ENCODE measurements around the gene MTIF3. TPM values are rescaled to one million over a fixed set of nuclear protein-coding genes. Genes with fewer than 3 reads are reported as not detected.
"Not testable (repeated sequence)": the region's sequence is repeated elsewhere in the genome, so short reads cannot be mapped to it uniquely, and the experiment has no call there.

The MTIF3 gene
- total RNA-seq, 1 experiment from 2014 or later = 21.5 TPM

GRCh38 chr13:27401210-27401609 lies 49.2 kb downstream of the MTIF3 start:
- TF ChIP-seq CTCF (IDR thresholded peaks at IDR 0.05; ENCODE audit: unreplicated experiment) = no peak
- no peak for DNase-seq
- no peaks in the 10 kb centered on the region for H3K27me3 Mint-ChIP-seq (ENCODE audit: unreplicated experiment)
- H3K27ac Mint-ChIP-seq (ENCODE audit: unreplicated experiment) = no peak overlapping the region
- intact Hi-C loops (cut with micrococcal nuclease; ENCODE audit: unreplicated experiment) = no loop called here
- no peak overlapping the region for H3K4me3 Mint-ChIP-seq (ENCODE audit: low read depth, unreplicated experiment)
- H3K9me3 Mint-ChIP-seq (ENCODE audit: low read depth, unreplicated experiment) = no peaks in the 10 kb centered on the region
- peaks cover 21% of the 10 kb centered on the region for H3K4me1 Mint-ChIP-seq (ENCODE audit: low read depth, unreplicated experiment)
- BruUV-seq (replicated peaks) = no TSS peak
- CTCF ChIA-PET = interaction anchor here (0.5 kb wide), 1 partner anchor 122 kb away, joined by 6 read pairs; no protein-coding TSS in a partner anchor
- H3K36me3 Mint-ChIP-seq (ENCODE audit: insufficient read depth, unreplicated experiment) = no peaks in the 10 kb centered on the region

- H3K27ac Mint-ChIP-seq (ENCODE audit: unreplicated experiment); H3K9me3 Mint-ChIP-seq (ENCODE audit: low read depth, unreplicated experiment); BruUV-seq (replicated peaks); H3K4me3 Mint-ChIP-seq (ENCODE audit: low read depth, unreplicated experiment); intact Hi-C loops (cut with micrococcal nuclease; ENCODE audit: unreplicated experiment); DNase-seq; CTCF ChIA-PET; H3K36me3 Mint-ChIP-seq (ENCODE audit: insufficient read depth, unreplicated experiment); H3K27me3 Mint-ChIP-seq (ENCODE audit: unreplicated experiment): not testable (repeated sequence)
- peaks cover 25% of the 10 kb centered on the region for H3K4me1 Mint-ChIP-seq (ENCODE audit: low read depth, unreplicated experiment)
Observed at GRCh38 chr13:27400405-27400804, 50.0 kb downstream of the MTIF3 start.

GRCh38 chr13:27398360-27398759 lies 52.0 kb downstream of the MTIF3 start:
- H3K27me3 Mint-ChIP-seq (ENCODE audit: unreplicated experiment) = no peaks in the 10 kb centered on the region
- TF ChIP-seq CTCF (IDR thresholded peaks at IDR 0.05; ENCODE audit: unreplicated experiment) = no peak

GRCh38 chr13:27396252-27396846 lies 54.0 kb downstream of the MTIF3 start:
- intact Hi-C loops (cut with micrococcal nuclease; ENCODE audit: unreplicated experiment) = no loop called here
- H3K36me3 Mint-ChIP-seq (ENCODE audit: insufficient read depth, unreplicated experiment) = no peaks in the 10 kb centered on the region
- peaks cover 9% of the 10 kb centered on the region for H3K4me1 Mint-ChIP-seq (ENCODE audit: low read depth, unreplicated experiment)
- H3K4me3 Mint-ChIP-seq (ENCODE audit: low read depth, unreplicated experiment) = no peak overlapping the region
- H3K9me3 Mint-ChIP-seq (ENCODE audit: low read depth, unreplicated experiment) = no peaks in the 10 kb centered on the region
- no peak for TF ChIP-seq CTCF (IDR thresholded peaks at IDR 0.05; ENCODE audit: unreplicated experiment)
- DNase-seq = no peak
- no peaks in the 10 kb centered on the region for H3K27me3 Mint-ChIP-seq (ENCODE audit: unreplicated experiment)
- H3K27ac Mint-ChIP-seq (ENCODE audit: unreplicated experiment) = no peak overlapping the region
- no TSS peak for BruUV-seq (replicated peaks)
- CTCF ChIA-PET = no interaction called here

More at GRCh38 chr13:27398360-27398759, 52.0 kb downstream of the MTIF3 start:
- intact Hi-C loops (cut with micrococcal nuclease; ENCODE audit: unreplicated experiment) = no loop called here
- Mint-ChIP-seq H3K9me3 (ENCODE audit: low read depth, unreplicated experiment) (no peaks in the 10 kb centered on the region), H3K36me3 (ENCODE audit: insufficient read depth, unreplicated experiment) (no peaks in the 10 kb centered on the region), H3K27ac (ENCODE audit: unreplicated experiment) (no peak overlapping the region), H3K4me3 (ENCODE audit: low read depth, unreplicated experiment) (no peak overlapping the region), H3K4me1 (ENCODE audit: low read depth, unreplicated experiment) (peaks cover 16% of the 10 kb centered on the region)
- CTCF ChIA-PET = no interaction called here
- BruUV-seq (replicated peaks) = no TSS peak
- DNase-seq = no peak

- H3K4me1 Mint-ChIP-seq (ENCODE audit: low read depth, unreplicated experiment) = peaks cover 9% of the 10 kb centered on the region
- no peak for TF ChIP-seq CTCF (IDR thresholded peaks at IDR 0.05; ENCODE audit: unreplicated experiment)
- H3K9me3 Mint-ChIP-seq (ENCODE audit: low read depth, unreplicated experiment) = no peaks in the 10 kb centered on the region
- no peak overlapping the region for H3K4me3 Mint-ChIP-seq (ENCODE audit: low read depth, unreplicated experiment)
- H3K36me3 Mint-ChIP-seq (ENCODE audit: insufficient read depth, unreplicated experiment) = no peaks in the 10 kb centered on the region
- no peak for DNase-seq
- H3K27me3 Mint-ChIP-seq (ENCODE audit: unreplicated experiment) = no peaks in the 10 kb centered on the region
- no TSS peak for BruUV-seq (replicated peaks)
- intact Hi-C loops (cut with micrococcal nuclease; ENCODE audit: unreplicated experiment) = no loop called here
- no peak overlapping the region for H3K27ac Mint-ChIP-seq (ENCODE audit: unreplicated experiment)
- CTCF ChIA-PET = no interaction called here
Observed at GRCh38 chr13:27395007-27395510, 55.3 kb downstream of the MTIF3 start.
